ENCODE data around the gene PIGW. TPM values are rescaled to one million over a fixed set of nuclear protein-coding genes. Genes with fewer than 3 reads are reported as not detected.

The PIGW gene
- polyA plus RNA-seq, 2 of the 4 experiments (the other 2 are of a cell fraction): 30.0 to 32.3 TPM

- no peak for FAIRE-seq
- TF ChIP-seq HOXB5 (CRISPR knock-in tag; IDR thresholded peaks at IDR 0.05): no peak
- no peak for TF ChIP-seq CBX8 (IDR thresholded peaks at IDR 0.05)
- TF ChIP-seq KDM5A (IDR thresholded peaks at IDR 0.05): no peak
- no peak for TF ChIP-seq EP300 (IDR thresholded peaks at IDR 0.05)
- no peak for TF ChIP-seq ELK1 (IDR thresholded peaks at IDR 0.05; ENCODE audit: low read depth, low read length)
- no peak for TF ChIP-seq ZNF302 (CRISPR knock-in tag; IDR thresholded peaks at IDR 0.05)
- no peak for TF ChIP-seq MYC (IDR thresholded peaks at IDR 0.05; ENCODE audit: borderline replicate concordance, low read length)
- no peak for TF ChIP-seq NPAS2 (CRISPR knock-in tag; IDR thresholded peaks at IDR 0.05; ENCODE audit: borderline replicate concordance)
- no peak for TF ChIP-seq CBX2 (IDR thresholded peaks at IDR 0.05; ENCODE audit: borderline replicate concordance, low read depth)
- no peak for TF ChIP-seq GATA3 (IDR thresholded peaks at IDR 0.05; ENCODE audit: borderline replicate concordance)
- no peak for TF ChIP-seq TP53 (CRISPR knock-in tag; IDR thresholded peaks at IDR 0.05)
- no peak for TF ChIP-seq ATOH8 (CRISPR knock-in tag; IDR thresholded peaks at IDR 0.05; ENCODE audit: low read depth)
- no peak for TF ChIP-seq JUN (IDR thresholded peaks at IDR 0.05)
- TF ChIP-seq RAD21 (conservative IDR thresholded peaks at IDR 0.05 in 1 of 2, IDR thresholded peaks at IDR 0.05 in 1 of 2): no peak
- Histone ChIP-seq H3K4me3 (no peak overlapping the region), H3K4me2 (no peak overlapping the region), H3K4me1 (no peaks in the 10 kb centered on the region), H3K27ac (no peak overlapping the region), H3K9me3 (no peaks in the 10 kb centered on the region)
- WGBS (ENCODE audit: missing lambda C conversion rate): 90% methylated on average over 14 of the region's 14 CpGs
- no peak for DNase-seq (ENCODE audit: low read depth in 1 of 2, low spot score in 1 of 2)
- POLR2A ChIA-PET: no interaction called here
- CTCF ChIA-PET: interaction anchor here (0.5 kb wide), 1 partner anchor 680 kb away, joined by 3 read pairs; no protein-coding TSS in a partner anchor
- no peak for ATAC-seq
These were observed 24.2 kb upstream of the PIGW start for GRCh38 chr17:36510636-36511035.

- TF ChIP-seq EHF (CRISPR knock-in tag; IDR thresholded peaks at IDR 0.05) (no peak), ESRRA (IDR thresholded peaks at IDR 0.05; ENCODE audit: borderline replicate concordance, low read length) (no peak)
- ATAC-seq (no peak), DNase-seq (ENCODE audit: low read depth in 1 of 2, low spot score in 1 of 2) (no peak), FAIRE-seq (no peak)
- H3K9me3 ChIP-seq: no peaks in the 10 kb centered on the region
- H3K4me2 ChIP-seq: no peak overlapping the region
- ChIA-PET POLR2A (no interaction called here), CTCF (interaction anchor here (2.5 kb wide), 1 partner anchor 23 kb away, joined by 7 read pairs; the partner anchor contains the start of gene MYO19)
- WGBS (ENCODE audit: missing lambda C conversion rate): 91% methylated on average over 6 of the region's 6 CpGs
- no peak overlapping the region for H3K4me3 ChIP-seq
- no peak overlapping the region for H3K27ac ChIP-seq
- H3K4me1 ChIP-seq: no peaks in the 10 kb centered on the region
These were observed 23.6 kb upstream of the PIGW start for GRCh38 chr17:36511216-36511615.

- ChIA-PET CTCF (interaction anchor here (1.1 to 4.2 kb wide), 3 partner anchors 21 to 636 kb away, joined by 4 to 15 read pairs (median 7); partner anchors contain the start of gene MYO19), POLR2A (no interaction called here)
- 94% methylated on average over 5 of the region's 5 CpGs for WGBS (ENCODE audit: missing lambda C conversion rate)
- DNase-seq (ENCODE audit: low read depth in 1 of 2, low spot score in 1 of 2): no peak
- ATAC-seq: no peak
- Histone ChIP-seq H3K9me3 (no peaks in the 10 kb centered on the region), H3K4me3 (no peak overlapping the region), H3K27ac (no peak overlapping the region), H3K4me2 (no peak overlapping the region), H3K4me1 (no peaks in the 10 kb centered on the region)
- no peak for TF ChIP-seq CBX2 (IDR thresholded peaks at IDR 0.05; ENCODE audit: borderline replicate concordance, low read depth)
- no peak for TF ChIP-seq ZNF302 (CRISPR knock-in tag; IDR thresholded peaks at IDR 0.05)
- TF ChIP-seq HES2 (IDR thresholded peaks at IDR 0.05): no peak
- TF ChIP-seq FOSB (CRISPR knock-in tag; IDR thresholded peaks at IDR 0.05): no peak
- TF ChIP-seq RFX5 (IDR thresholded peaks at IDR 0.05): no peak
- no peak for TF ChIP-seq HDAC2 (IDR thresholded peaks at IDR 0.05)
- FAIRE-seq: no peak
These were observed 22.1 kb upstream of the PIGW start for GRCh38 chr17:36512641-36513040.

Measured in A549 (cell line).